Cardiac septum (tissue), 1 donor: ENCODE measurements around the gene LEUTX. TPM values are rescaled to one million over a fixed set of nuclear protein-coding genes. Genes with fewer than 3 reads are reported as not detected.
"Not testable (repeated sequence)": the region's sequence is repeated elsewhere in the genome, so short reads cannot be mapped to it uniquely, and the experiment has no call there.

ENCODE experiments used
- DNase-seq: peaks from one replicate; pipeline ENCODE4 v3.0.0-alpha.2; 2020; ENCODE audit warnings: low spot score
- intact Hi-C: fragments of 100-400 bp; cut with DNase I; formaldehyde crosslinking; loops from one replicate; pipeline ENCODE4 v1.14.0; 2022
- long read RNA-seq: library from polyadenylated mRNA; unstranded; transcript quantifications from one replicate; pipeline ENCODE4 v2.0.0, GENCODE V29; 2021
- total RNA-seq: library from RNA; stranded (reverse); fragmentation: NEBNext Ultra II Directional; extraction: Animal tissue kit (Norgen Biotek cat#: 25700); gene quantifications from one replicate; pipeline ENCODE4 v1.2.1, GENCODE V29; 2021
- donor health status: DM: no; HTN: no; CAD: no.

LEUTX gene
- not detected for total RNA-seq
- long read RNA-seq = 0 reads

GRCh38 chr19:39778763-39779162 is at the start of gene LEUTX:
LEUTX (plus strand) TSS chr19:39778854; CDS start chr19:39778921, 67 bp downstream.
- intact Hi-C loops = no loop called here
- no peak for DNase-seq

- no peak for DNase-seq
- intact Hi-C loops = no loop called here
These were observed 49.1 kb upstream of the LEUTX start for GRCh38 chr19:39729594-39729993.

- intact Hi-C loops = no loop called here
- DNase-seq = no peak
These were observed 47.0 kb upstream of the LEUTX start for GRCh38 chr19:39731685-39732084.

GRCh38 chr19:39733841-39734240 is 44.8 kb upstream of the LEUTX start:
- intact Hi-C loops = no loop called here
- no peak for DNase-seq

GRCh38 chr19:39735688-39736087 is 43.0 kb upstream of the LEUTX start:
- intact Hi-C loops = no loop called here
- no peak for DNase-seq

GRCh38 chr19:39736088-39736487 is 42.6 kb upstream of the LEUTX start:
- intact Hi-C loops = no loop called here
- no peak for DNase-seq

GRCh38 chr19:39737351-39737750 is 41.3 kb upstream of the LEUTX start:
- intact Hi-C loops = no loop called here
- no peak for DNase-seq

- intact Hi-C loops = no loop called here
These were observed 40.8 kb upstream of the LEUTX start, which contains the start of gene CLC for GRCh38 chr19:39737891-39738290. CLC (minus strand) TSS chr19:39738029; CDS start chr19:39737952, 77 bp downstream.

GRCh38 chr19:39738814-39739213 is 39.8 kb upstream of the LEUTX start:
- DNase-seq = no peak
- intact Hi-C loops = no loop called here

More at GRCh38 chr19:39737891-39738290, 40.8 kb upstream of the LEUTX start, which contains the start of gene CLC:
- no peak for DNase-seq

- DNase-seq = no peak
- intact Hi-C loops = no loop called here
These were observed 38.3 kb upstream of the LEUTX start for GRCh38 chr19:39740395-39740794.

GRCh38 chr19:39745643-39746042 is 33.0 kb upstream of the LEUTX start:
- DNase-seq = no peak
- intact Hi-C loops = no loop called here

GRCh38 chr19:39746836-39747529 is 31.7 kb upstream of the LEUTX start:
- DNase-seq = no peak
- intact Hi-C loops = no loop called here

GRCh38 chr19:39749981-39750380 is 28.7 kb upstream of the LEUTX start:
- DNase-seq = no peak
- intact Hi-C loops = no loop called here

- intact Hi-C loops = no loop called here
- DNase-seq = no peak
These were observed 26.3 kb upstream of the LEUTX start for GRCh38 chr19:39752390-39752789.

GRCh38 chr19:39752795-39753194 is 25.9 kb upstream of the LEUTX start:
- no peak for DNase-seq
- intact Hi-C loops = no loop called here

- no peak for DNase-seq
- intact Hi-C loops = no loop called here
These were observed 24.1 kb upstream of the LEUTX start for GRCh38 chr19:39754544-39754943.

GRCh38 chr19:39754971-39755370 is 23.7 kb upstream of the LEUTX start:
- intact Hi-C loops = no loop called here
- DNase-seq = no peak

GRCh38 chr19:39759457-39760184 is 19.0 kb upstream of the LEUTX start:
- DNase-seq = no peak
- intact Hi-C loops = no loop called here

GRCh38 chr19:39761851-39762250 is 16.8 kb upstream of the LEUTX start:
- intact Hi-C loops, DNase-seq: not testable (repeated sequence)

GRCh38 chr19:39765091-39766076 is 13.3 kb upstream of the LEUTX start:
- DNase-seq = no peak

More at GRCh38 chr19:39765091-39766076, 13.3 kb upstream of the LEUTX start:
- intact Hi-C loops = loop anchor here (5.0 kb wide), 1 partner anchor 77 kb away; no protein-coding TSS in a partner anchor
